Measurements from ENCODE around the gene SLC35E4. TPM values are rescaled to one million over a fixed set of nuclear protein-coding genes. Genes with fewer than 3 reads are reported as not detected.
"Not testable (repeated sequence)": the region's sequence is repeated elsewhere in the genome, so short reads cannot be mapped to it uniquely, and the experiment has no call there.

SLC35E4 gene
- total RNA-seq, 6 experiments from 2014 or later, result 4.9 to 7.4 (median 5.5) TPM

GRCh38 chr22:30627471-30627870 lies 8.1 kb upstream of the SLC35E4 start:
- Mint-ChIP-seq H3K9me3 (no peaks in the 10 kb centered on the region), H3K4me1 (ENCODE audit: low read depth) (no peaks in the 10 kb centered on the region), H3K4me3 (no peak overlapping the region), H3K27ac (no peak overlapping the region), H3K36me3 (ENCODE audit: low read depth) (no peaks in the 10 kb centered on the region), H3K27me3 (ENCODE audit: insufficient read depth) (no peaks in the 10 kb centered on the region; the same call in 1 of the 2 replicates)
- no peak for TF ChIP-seq CTCF (IDR thresholded peaks at IDR 0.05)
- no peak for DNase-seq

DNA sequence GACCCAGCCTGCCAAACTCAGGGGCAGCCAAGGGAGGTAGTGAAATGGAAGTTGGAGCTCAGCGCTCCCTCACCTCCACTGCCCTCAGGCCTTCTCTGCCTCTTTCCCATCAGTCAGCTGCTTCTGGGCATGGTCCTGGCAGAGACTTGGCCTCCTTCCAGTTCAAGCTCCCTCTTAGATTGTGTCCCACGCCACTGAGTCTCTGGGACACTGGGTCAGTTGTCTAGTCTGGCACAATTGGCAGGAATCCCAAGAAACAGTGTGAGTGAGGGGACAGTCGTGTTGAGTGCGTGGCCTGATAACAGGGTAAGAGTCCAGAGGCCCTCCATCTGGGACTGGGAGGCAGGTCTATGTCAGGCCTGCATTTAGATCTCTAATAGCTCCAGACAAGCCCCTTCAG lies 7.1 kb upstream of the SLC35E4 start:
- H3K27me3 Mint-ChIP-seq (ENCODE audit: insufficient read depth), result no peaks in the 10 kb centered on the region; the same call in 1 of the 2 replicates
- no peak overlapping the region for H3K4me3 Mint-ChIP-seq
- no peak for DNase-seq
- no peaks in the 10 kb centered on the region for H3K36me3 Mint-ChIP-seq (ENCODE audit: low read depth)
- no peaks in the 10 kb centered on the region for H3K4me1 Mint-ChIP-seq (ENCODE audit: low read depth)
- H3K9me3 Mint-ChIP-seq, result no peaks in the 10 kb centered on the region
- TF ChIP-seq CTCF (IDR thresholded peaks at IDR 0.05), result no peak
- no peak overlapping the region for H3K27ac Mint-ChIP-seq

DNA sequence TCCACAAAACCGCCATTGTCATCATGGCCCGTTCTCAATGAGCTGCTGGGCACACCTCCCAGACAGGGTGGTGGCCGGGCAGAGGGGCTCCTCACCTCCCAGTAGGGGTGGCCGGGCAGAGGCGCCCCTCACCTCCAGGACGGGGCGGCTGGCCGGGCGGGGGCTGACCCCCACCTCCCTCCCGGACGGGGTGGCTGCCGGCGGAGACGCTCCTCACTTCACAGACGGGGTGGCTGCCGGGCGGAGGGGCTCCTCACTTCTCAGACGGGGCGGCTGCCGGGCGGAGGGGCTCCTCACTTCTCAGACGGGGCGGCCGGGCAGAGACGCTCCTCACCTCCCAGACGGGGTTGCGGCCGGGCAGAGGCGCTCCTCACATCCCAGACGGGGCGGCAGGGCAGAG lies 4.1 kb upstream of the SLC35E4 start:
- not testable (repeated sequence) for H3K9me3 Mint-ChIP-seq; H3K4me3 Mint-ChIP-seq; H3K27ac Mint-ChIP-seq; DNase-seq; H3K4me1 Mint-ChIP-seq (ENCODE audit: low read depth); H3K27me3 Mint-ChIP-seq (ENCODE audit: insufficient read depth); H3K36me3 Mint-ChIP-seq (ENCODE audit: low read depth)

DNA sequence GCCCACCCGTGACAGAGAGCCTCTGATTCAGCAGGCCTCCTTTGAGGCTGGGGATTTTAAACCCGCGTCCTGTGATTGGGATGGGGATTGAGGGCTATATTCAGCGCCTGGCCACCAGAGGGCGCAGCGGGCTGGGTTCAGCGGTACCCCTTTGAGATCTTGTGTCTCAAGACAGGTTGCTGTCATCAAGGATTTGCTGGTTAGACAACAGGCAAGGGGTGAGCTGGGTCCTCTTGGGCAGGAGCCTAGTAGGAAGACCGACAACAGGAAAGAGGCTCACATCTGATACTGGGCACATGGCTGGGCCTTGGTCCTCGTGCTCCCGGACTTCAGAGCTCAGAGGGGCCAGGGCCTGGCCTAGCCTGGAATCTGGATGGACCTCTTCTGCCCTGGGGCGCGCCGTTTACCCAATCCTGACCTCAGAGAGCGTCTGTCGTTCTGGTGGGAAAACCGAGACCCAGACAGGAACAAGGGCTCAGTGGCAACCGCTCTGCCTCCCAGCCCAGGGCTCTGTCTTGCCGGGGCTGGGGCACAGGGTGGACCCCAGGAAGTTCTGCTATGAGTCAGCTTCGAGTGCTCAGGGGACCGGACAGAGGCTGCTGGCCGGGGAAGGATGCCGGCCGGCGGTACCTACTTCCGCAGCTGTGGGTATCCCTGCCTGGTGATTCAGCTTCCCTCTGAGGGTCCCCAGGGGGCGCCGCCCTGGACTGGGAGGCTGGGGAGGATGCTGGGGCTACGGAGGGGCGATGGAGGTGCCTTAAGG lies 929 bp upstream of the SLC35E4 start:
- Mint-ChIP-seq H3K27me3 (ENCODE audit: insufficient read depth) (no peaks in the 10 kb centered on the region), H3K27ac (peak overlapping the region; percentile 89), H3K4me3 (peak overlapping the region; percentile 88), H3K4me1 (ENCODE audit: low read depth) (peaks cover 18% of the 10 kb centered on the region), H3K36me3 (ENCODE audit: low read depth) (peaks cover 5% of the 10 kb centered on the region; the same call in 1 of the 2 replicates), H3K9me3 (no peaks in the 10 kb centered on the region)
- DNase-seq, result peak; percentile 82
- TF ChIP-seq CTCF (IDR thresholded peaks at IDR 0.05), result peak; percentile 98

DNA sequence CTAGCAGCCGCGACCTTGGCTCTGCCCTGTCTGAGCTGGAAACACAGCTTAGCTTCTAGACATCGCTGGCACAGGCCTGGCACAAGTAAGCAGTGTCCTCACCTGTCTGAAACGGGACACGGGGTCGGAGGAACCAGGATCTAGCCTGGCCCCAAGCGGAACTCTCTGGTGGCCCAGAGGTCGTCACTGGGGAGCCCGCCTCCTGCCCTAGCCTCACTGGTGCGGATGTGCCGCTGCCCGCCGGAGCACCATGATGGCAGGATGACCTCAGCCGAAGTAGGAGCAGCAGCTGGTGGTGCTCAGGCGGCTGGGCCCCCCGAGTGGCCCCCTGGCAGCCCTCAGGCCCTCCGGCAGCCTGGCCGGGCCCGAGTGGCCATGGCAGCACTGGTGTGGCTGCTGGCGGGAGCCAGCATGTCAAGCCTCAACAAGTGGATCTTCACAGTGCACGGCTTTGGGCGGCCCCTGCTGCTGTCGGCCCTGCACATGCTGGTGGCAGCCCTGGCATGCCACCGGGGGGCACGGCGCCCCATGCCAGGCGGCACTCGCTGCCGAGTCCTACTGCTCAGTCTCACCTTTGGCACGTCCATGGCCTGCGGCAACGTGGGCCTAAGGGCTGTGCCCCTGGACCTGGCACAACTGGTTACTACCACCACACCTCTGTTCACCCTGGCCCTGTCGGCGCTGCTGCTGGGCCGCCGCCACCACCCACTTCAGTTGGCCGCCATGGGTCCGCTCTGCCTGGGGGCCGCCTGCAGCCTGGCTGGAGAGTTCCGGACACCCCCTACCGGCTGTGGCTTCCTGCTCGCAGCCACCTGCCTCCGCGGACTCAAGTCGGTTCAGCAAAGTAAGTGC lies 871 bp downstream of the SLC35E4 start:
- H3K27me3 Mint-ChIP-seq (ENCODE audit: insufficient read depth), result no peaks in the 10 kb centered on the region
- peaks cover 18% of the 10 kb centered on the region for H3K4me1 Mint-ChIP-seq (ENCODE audit: low read depth)
- H3K9me3 Mint-ChIP-seq, result no peaks in the 10 kb centered on the region
- H3K36me3 Mint-ChIP-seq (ENCODE audit: low read depth), result peaks cover 5% of the 10 kb centered on the region; the same call in 1 of the 2 replicates
- peak overlapping the region; percentile 78 for H3K27ac Mint-ChIP-seq
- TF ChIP-seq CTCF (IDR thresholded peaks at IDR 0.05), result no peak
- peak overlapping the region; percentile 88 for H3K4me3 Mint-ChIP-seq
- no peak for DNase-seq

GRCh38 chr22:30637701-30638114 lies 2.1 kb downstream of the SLC35E4 start:
- peak overlapping the region; percentile 44 for H3K27ac Mint-ChIP-seq
- TF ChIP-seq CTCF (IDR thresholded peaks at IDR 0.05), result no peak
- peaks cover 5% of the 10 kb centered on the region; the same call in 1 of the 2 replicates for H3K36me3 Mint-ChIP-seq (ENCODE audit: low read depth)
- DNase-seq, result no peak
- peaks cover 18% of the 10 kb centered on the region for H3K4me1 Mint-ChIP-seq (ENCODE audit: low read depth)
- peak overlapping the region; percentile 88 for H3K4me3 Mint-ChIP-seq
- H3K9me3 Mint-ChIP-seq, result no peaks in the 10 kb centered on the region
- no peaks in the 10 kb centered on the region for H3K27me3 Mint-ChIP-seq (ENCODE audit: insufficient read depth)
